ENCODE data around the gene NEGR1. TPM values are rescaled to one million over a fixed set of nuclear protein-coding genes. Genes with fewer than 3 reads are reported as not detected.

The NEGR1 gene
- total and polyA plus RNA-seq, 2 experiments from 2014 or later: 0.57 to 0.94 TPM

DNA sequence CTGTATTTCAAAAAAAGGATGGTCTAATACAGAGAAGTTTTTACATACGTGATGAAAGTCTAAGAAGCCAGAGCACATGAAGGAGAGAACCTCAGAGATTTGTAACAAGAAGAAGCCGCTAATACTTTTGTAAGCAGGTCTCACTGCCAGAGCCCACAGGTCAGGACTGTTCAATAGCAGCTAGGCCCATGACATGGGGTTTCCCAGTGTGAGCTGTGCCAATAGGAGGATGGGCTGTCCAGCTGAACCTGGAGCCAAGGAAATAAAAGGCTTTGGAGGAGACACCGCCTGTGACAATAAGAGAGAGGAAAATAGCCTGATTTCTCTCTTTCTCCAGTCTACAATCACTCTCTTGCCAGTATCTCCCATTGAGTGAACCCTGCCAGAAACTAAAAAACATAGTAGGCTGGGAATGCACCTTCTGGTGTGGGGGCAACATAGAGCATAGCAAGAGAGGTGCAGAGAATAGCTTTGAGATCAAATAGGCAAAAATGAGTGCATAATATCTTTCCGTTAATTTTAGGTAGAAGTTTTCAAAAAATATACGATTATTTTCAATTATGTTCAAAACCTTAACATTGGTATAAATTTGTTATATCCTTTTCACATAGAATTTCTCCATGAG lies 360.3 kb downstream of the NEGR1 start:
- Histone ChIP-seq H3K27me3 (ENCODE audit: insufficient read depth) (no peaks in the 10 kb centered on the region), H3F3A (replicated peaks; ENCODE audit: low read depth) (no peaks in the 10 kb centered on the region), H3K79me2 (replicated peaks; ENCODE audit: insufficient read depth) (no peaks in the 10 kb centered on the region), H4K20me1 (replicated peaks; ENCODE audit: insufficient read depth) (no peaks in the 10 kb centered on the region), H3K4me2 (no peak overlapping the region), H3K4me1 (ENCODE audit: insufficient read depth) (peaks cover 5% of the 10 kb centered on the region; the same call in 1 of the 2 replicates), H3K27ac (ENCODE audit: low read depth) (no peak overlapping the region), H3K36me3 (ENCODE audit: insufficient read depth) (no peaks in the 10 kb centered on the region), H3K9me2 (ENCODE audit: insufficient read depth) (no peaks in the 10 kb centered on the region), H2AFZ (no peak overlapping the region), H3K4me3 (no peak overlapping the region)
- Mint-ChIP-seq H3K27ac (no peak overlapping the region), H3K36me3 (ENCODE audit: low read depth) (no peaks in the 10 kb centered on the region), H3K4me1 (peaks cover 17% of the 10 kb centered on the region), H3K9me3 (no peaks in the 10 kb centered on the region), H3K4me3 (no peak overlapping the region), H3K27me3 (ENCODE audit: insufficient read depth, low read depth, poor library complexity) (no peaks in the 10 kb centered on the region)
- ATAC-seq (no peak), DNase-seq (ENCODE audit: low spot score) (no peak)
- TF ChIP-seq JUNB (IDR thresholded peaks at IDR 0.05; ENCODE audit: unreplicated experiment) (no peak), ZNF114 (CRISPR knock-in tag; IDR thresholded peaks at IDR 0.05) (no peak), EZH2phosphoT487 (IDR thresholded peaks at IDR 0.05; ENCODE audit: unreplicated experiment) (no peak), POLR2AphosphoS5 (IDR thresholded peaks at IDR 0.05; ENCODE audit: low read depth) (no peak), STAT1 (IDR thresholded peaks at IDR 0.05; ENCODE audit: unreplicated experiment) (no peak), CREB1 (CRISPR knock-in tag; IDR thresholded peaks at IDR 0.05; ENCODE audit: low read depth) (no peak), ZNF331 (CRISPR knock-in tag; IDR thresholded peaks at IDR 0.05; ENCODE audit: low read depth) (no peak), NANOG (IDR thresholded peaks at IDR 0.05; ENCODE audit: borderline replicate concordance) (no peak), EZH2 (IDR thresholded peaks at IDR 0.05; ENCODE audit: low read depth, unreplicated experiment) (no peak)
- TF ChIP-seq, protein P1, sequence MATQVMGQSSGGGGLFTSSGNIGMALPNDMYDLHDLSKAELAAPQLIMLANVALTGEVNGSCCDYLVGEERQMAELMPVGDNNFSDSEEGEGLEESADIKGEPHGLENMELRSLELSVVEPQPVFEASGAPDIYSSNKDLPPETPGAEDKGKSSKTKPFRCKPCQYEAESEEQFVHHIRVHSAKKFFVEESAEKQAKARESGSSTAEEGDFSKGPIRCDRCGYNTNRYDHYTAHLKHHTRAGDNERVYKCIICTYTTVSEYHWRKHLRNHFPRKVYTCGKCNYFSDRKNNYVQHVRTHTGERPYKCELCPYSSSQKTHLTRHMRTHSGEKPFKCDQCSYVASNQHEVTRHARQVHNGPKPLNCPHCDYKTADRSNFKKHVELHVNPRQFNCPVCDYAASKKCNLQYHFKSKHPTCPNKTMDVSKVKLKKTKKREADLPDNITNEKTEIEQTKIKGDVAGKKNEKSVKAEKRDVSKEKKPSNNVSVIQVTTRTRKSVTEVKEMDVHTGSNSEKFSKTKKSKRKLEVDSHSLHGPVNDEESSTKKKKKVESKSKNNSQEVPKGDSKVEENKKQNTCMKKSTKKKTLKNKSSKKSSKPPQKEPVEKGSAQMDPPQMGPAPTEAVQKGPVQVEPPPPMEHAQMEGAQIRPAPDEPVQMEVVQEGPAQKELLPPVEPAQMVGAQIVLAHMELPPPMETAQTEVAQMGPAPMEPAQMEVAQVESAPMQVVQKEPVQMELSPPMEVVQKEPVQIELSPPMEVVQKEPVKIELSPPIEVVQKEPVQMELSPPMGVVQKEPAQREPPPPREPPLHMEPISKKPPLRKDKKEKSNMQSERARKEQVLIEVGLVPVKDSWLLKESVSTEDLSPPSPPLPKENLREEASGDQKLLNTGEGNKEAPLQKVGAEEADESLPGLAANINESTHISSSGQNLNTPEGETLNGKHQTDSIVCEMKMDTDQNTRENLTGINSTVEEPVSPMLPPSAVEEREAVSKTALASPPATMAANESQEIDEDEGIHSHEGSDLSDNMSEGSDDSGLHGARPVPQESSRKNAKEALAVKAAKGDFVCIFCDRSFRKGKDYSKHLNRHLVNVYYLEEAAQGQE (IDR thresholded peaks at IDR 0.05; ENCODE audit: unreplicated experiment): no peak
- TF ChIP-seq, protein P2, sequence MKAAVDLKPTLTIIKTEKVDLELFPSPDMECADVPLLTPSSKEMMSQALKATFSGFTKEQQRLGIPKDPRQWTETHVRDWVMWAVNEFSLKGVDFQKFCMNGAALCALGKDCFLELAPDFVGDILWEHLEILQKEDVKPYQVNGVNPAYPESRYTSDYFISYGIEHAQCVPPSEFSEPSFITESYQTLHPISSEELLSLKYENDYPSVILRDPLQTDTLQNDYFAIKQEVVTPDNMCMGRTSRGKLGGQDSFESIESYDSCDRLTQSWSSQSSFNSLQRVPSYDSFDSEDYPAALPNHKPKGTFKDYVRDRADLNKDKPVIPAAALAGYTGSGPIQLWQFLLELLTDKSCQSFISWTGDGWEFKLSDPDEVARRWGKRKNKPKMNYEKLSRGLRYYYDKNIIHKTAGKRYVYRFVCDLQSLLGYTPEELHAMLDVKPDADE (IDR thresholded peaks at IDR 0.05): no peak
- TF ChIP-seq, protein P3, sequence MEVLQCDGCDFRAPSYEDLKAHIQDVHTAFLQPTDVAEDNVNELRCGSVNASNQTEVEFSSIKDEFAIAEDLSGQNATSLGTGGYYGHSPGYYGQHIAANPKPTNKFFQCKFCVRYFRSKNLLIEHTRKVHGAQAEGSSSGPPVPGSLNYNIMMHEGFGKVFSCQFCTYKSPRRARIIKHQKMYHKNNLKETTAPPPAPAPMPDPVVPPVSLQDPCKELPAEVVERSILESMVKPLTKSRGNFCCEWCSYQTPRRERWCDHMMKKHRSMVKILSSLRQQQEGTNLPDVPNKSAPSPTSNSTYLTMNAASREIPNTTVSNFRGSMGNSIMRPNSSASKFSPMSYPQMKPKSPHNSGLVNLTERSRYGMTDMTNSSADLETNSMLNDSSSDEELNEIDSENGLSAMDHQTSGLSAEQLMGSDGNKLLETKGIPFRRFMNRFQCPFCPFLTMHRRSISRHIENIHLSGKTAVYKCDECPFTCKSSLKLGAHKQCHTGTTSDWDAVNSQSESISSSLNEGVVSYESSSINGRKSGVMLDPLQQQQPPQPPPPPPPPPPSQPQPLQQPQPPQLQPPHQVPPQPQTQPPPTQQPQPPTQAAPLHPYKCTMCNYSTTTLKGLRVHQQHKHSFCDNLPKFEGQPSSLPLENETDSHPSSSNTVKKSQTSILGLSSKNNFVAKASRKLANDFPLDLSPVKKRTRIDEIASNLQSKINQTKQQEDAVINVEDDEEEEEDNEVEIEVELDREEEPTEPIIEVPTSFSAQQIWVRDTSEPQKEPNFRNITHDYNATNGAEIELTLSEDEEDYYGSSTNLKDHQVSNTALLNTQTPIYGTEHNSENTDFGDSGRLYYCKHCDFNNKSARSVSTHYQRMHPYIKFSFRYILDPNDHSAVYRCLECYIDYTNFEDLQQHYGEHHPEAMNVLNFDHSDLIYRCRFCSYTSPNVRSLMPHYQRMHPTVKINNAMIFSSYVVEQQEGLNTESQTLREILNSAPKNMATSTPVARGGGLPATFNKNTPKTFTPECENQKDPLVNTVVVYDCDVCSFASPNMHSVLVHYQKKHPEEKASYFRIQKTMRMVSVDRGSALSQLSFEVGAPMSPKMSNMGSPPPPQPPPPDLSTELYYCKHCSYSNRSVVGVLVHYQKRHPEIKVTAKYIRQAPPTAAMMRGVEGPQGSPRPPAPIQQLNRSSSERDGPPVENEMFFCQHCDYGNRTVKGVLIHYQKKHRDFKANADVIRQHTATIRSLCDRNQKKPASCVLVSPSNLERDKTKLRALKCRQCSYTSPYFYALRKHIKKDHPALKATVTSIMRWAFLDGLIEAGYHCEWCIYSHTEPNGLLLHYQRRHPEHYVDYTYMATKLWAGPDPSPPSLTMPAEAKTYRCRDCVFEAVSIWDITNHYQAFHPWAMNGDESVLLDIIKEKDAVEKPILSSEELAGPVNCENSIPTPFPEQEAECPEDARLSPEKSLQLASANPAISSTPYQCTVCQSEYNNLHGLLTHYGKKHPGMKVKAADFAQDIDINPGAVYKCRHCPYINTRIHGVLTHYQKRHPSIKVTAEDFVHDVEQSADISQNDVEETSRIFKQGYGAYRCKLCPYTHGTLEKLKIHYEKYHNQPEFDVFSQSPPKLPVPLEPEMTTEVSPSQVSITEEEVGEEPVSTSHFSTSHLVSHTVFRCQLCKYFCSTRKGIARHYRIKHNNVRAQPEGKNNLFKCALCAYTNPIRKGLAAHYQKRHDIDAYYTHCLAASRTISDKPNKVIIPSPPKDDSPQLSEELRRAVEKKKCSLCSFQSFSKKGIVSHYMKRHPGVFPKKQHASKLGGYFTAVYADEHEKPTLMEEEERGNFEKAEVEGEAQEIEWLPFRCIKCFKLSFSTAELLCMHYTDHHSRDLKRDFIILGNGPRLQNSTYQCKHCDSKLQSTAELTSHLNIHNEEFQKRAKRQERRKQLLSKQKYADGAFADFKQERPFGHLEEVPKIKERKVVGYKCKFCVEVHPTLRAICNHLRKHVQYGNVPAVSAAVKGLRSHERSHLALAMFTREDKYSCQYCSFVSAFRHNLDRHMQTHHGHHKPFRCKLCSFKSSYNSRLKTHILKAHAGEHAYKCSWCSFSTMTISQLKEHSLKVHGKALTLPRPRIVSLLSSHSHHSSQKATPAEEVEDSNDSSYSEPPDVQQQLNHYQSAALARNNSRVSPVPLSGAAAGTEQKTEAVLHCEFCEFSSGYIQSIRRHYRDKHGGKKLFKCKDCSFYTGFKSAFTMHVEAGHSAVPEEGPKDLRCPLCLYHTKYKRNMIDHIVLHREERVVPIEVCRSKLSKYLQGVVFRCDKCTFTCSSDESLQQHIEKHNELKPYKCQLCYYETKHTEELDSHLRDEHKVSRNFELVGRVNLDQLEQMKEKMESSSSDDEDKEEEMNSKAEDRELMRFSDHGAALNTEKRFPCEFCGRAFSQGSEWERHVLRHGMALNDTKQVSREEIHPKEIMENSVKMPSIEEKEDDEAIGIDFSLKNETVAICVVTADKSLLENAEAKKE (CRISPR knock-in tag; IDR thresholded peaks at IDR 0.05): no peak
- TF ChIP-seq, protein P4, sequence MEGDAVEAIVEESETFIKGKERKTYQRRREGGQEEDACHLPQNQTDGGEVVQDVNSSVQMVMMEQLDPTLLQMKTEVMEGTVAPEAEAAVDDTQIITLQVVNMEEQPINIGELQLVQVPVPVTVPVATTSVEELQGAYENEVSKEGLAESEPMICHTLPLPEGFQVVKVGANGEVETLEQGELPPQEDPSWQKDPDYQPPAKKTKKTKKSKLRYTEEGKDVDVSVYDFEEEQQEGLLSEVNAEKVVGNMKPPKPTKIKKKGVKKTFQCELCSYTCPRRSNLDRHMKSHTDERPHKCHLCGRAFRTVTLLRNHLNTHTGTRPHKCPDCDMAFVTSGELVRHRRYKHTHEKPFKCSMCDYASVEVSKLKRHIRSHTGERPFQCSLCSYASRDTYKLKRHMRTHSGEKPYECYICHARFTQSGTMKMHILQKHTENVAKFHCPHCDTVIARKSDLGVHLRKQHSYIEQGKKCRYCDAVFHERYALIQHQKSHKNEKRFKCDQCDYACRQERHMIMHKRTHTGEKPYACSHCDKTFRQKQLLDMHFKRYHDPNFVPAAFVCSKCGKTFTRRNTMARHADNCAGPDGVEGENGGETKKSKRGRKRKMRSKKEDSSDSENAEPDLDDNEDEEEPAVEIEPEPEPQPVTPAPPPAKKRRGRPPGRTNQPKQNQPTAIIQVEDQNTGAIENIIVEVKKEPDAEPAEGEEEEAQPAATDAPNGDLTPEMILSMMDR (conservative IDR thresholded peaks at IDR 0.05; ENCODE audit: low read depth in 2 of 2): no peak

Data from GM23338 (cell line).